A673 (cell line): ENCODE results near the gene LIF. TPM values are rescaled to one million over a fixed set of nuclear protein-coding genes. Genes with fewer than 3 reads are reported as not detected.

Experiments
- BruUV-seq: library from RNA; stranded (reverse); fragments of 400-500 nt; replicated peaks from 2 replicates; lab custom pipeline; 2021; lab: Mats Ljungman, UMichigan
- CTCF ChIA-PET: fragments of 300-600 bp; sonication (Branson Sonifier 250); formaldehyde crosslinking; loops from one replicate; lab custom pipeline; 2022; ENCODE audit warnings: antibody characterized with exemption; lab: Charles Lee
- POLR2A ChIA-PET: fragments of 300-600 bp; sonication (Branson Sonifier 250); formaldehyde crosslinking; loops from one replicate; lab custom pipeline; 2022; ENCODE audit warnings: antibody characterized with exemption; ENCODE audit not compliant: low non-redundant PET; lab: Charles Lee
- DNase-seq: peaks from one replicate; pipeline ENCODE4 v3.0.0-alpha.2; 2015; ENCODE audit warnings: low spot score
- H3K27ac ChIP-seq: fragments of 200-600 bp; sonication (generic); 2 replicates; pipeline ENCODE4 v1.5.1; 2016; ENCODE audit warnings: mixed run types, low read depth, mild to moderate bottlenecking, mixed read lengths, antibody characterized with exemption, low read length; ENCODE audit not compliant: poor library complexity, severe bottlenecking
- H3K27me3 ChIP-seq: fragments of 200-600 bp; sonication (generic); replicated peaks from 2 replicates; pipeline ENCODE4 v1.6.1; 2017; ENCODE audit warnings: mixed run types, low read depth, mild to moderate bottlenecking, mixed read lengths, antibody characterized with exemption, low read length; ENCODE audit not compliant: insufficient read depth, poor library complexity
- H3K36me3 ChIP-seq: fragments of 200-600 bp; sonication (generic); 2 replicates; pipeline ENCODE4 v1.6.1; 2016; ENCODE audit warnings: mixed run types, mild to moderate bottlenecking, mixed read lengths, antibody characterized with exemption, low read length; ENCODE audit not compliant: insufficient read depth, poor library complexity, severe bottlenecking
- H3K4me1 ChIP-seq: fragments of 200-600 bp; sonication (generic); 2 replicates; pipeline ENCODE4 v1.6.1; 2017; ENCODE audit warnings: mixed run types, mild to moderate bottlenecking, mixed read lengths, antibody characterized with exemption, low read length; ENCODE audit not compliant: insufficient read depth, poor library complexity, severe bottlenecking
- H3K4me3 ChIP-seq: fragments of 200-600 bp; sonication (generic); 2 replicates; pipeline ENCODE4 v1.5.1; 2016; ENCODE audit warnings: low read depth, mixed run types, mild to moderate bottlenecking, mixed read lengths, low read length; ENCODE audit not compliant: poor library complexity, severe bottlenecking
- H3K9me3 ChIP-seq: fragments of 200-600 bp; sonication (generic); 2 replicates; pipeline ENCODE4 v1.6.1; 2016; ENCODE audit warnings: mixed run types, low read depth, mild to moderate bottlenecking, mixed read lengths, antibody characterized with exemption, low read length; ENCODE audit not compliant: poor library complexity, severe bottlenecking
- CTCF ChIP-seq: fragments of 300-800, 200-600 bp; sonication (generic); conservative IDR thresholded peaks from 2 replicates; pipeline ENCODE4 v1.5.1; 2017; ENCODE audit warnings: low read depth, mild to moderate bottlenecking, antibody characterized with exemption, low read length, moderate library complexity, mixed read lengths
- EZH2 ChIP-seq: fragments of 200-600 bp; sonication (generic); IDR thresholded peaks from 2 replicates; pipeline ENCODE4 v1.6.1; 2017; ENCODE audit warnings: borderline replicate concordance, low read depth, mild to moderate bottlenecking, mixed read lengths, antibody characterized with exemption, low read length; ENCODE audit not compliant: poor library complexity, severe bottlenecking
- intact Hi-C: fragments of 100-400 bp; cut with micrococcal nuclease; formaldehyde crosslinking; loops from one replicate; pipeline ENCODE4 v1.10.0; 2022; ENCODE audit not compliant: unreplicated experiment
- total RNA-seq: library from RNA; stranded (reverse); gene quantifications from 2 replicates; pipeline ENCODE4 v1.2.3, GENCODE V29; 2021

LIF gene
- total RNA-seq, 1 experiment from 2014 or later, result 0.24 TPM

- Histone ChIP-seq H3K9me3 (no peaks in the 10 kb centered on the region), H3K27ac (no peak overlapping the region), H3K4me3 (peak overlapping the region; percentile 74), H3K27me3 (no peaks in the 10 kb centered on the region), H3K36me3 (no peaks in the 10 kb centered on the region), H3K4me1 (peaks cover 26% of the 10 kb centered on the region)
- no TSS peak for BruUV-seq
- no peak for TF ChIP-seq CTCF
- CTCF ChIA-PET, result interaction anchor here (0.6 to 1.0 kb wide), 2 partner anchors 98 to 141 kb away, joined by 3 read pairs; partner anchors contain the start of gene RNF215
- POLR2A ChIA-PET, result interaction anchor here (0.6 kb wide), 1 partner anchor 95 kb away, joined by 3 read pairs; no protein-coding TSS in a partner anchor
- intact Hi-C loops, result loop anchor here (2.0 to 10.0 kb wide), 4 partner anchors 132 to 315 kb away; partner anchors contain the start of gene TCN2
- DNase-seq, result no peak
Measured at GRCh38 chr22:30289980-30290313, 43.4 kb upstream of the LIF start.

GRCh38 chr22:30289141-30289979, 42.8 kb upstream of the LIF start, which contains the start of gene CASTOR1:
Gene CASTOR1, minus strand, starts transcription at chr22:30289505. Its CDS starts 8 bp downstream, at chr22:30289497.
- TF ChIP-seq CTCF (no peak), EZH2 (no peak)
- BruUV-seq, result no TSS peak
- CTCF ChIA-PET, result interaction anchor here (0.6 to 1.0 kb wide), 3 partner anchors 95 to 141 kb away, joined by 3 read pairs; partner anchors contain the start of gene RNF215

GRCh38 chr22:30288419-30289140, 42.0 kb upstream of the LIF start:
- Histone ChIP-seq H3K4me1 (peaks cover 26% of the 10 kb centered on the region), H3K27ac (peak overlapping the region; percentile 56), H3K27me3 (no peaks in the 10 kb centered on the region), H3K36me3 (no peaks in the 10 kb centered on the region), H3K9me3 (no peaks in the 10 kb centered on the region), H3K4me3 (peak overlapping the region; percentile 74)
- TF ChIP-seq EZH2 (no peak), CTCF (no peak)
- intact Hi-C loops, result loop anchor here (2.0 to 10.0 kb wide), 4 partner anchors 134 to 316 kb away; partner anchors contain the start of gene TCN2
- POLR2A ChIA-PET, result no interaction called here
- no TSS peak for BruUV-seq
- CTCF ChIA-PET, result interaction anchor here (0.7 to 1.6 kb wide), 8 partner anchors 11 to 268 kb away, joined by 3 to 11 read pairs (median 4); partner anchors contain the start of genes CCDC157, RNF215 and SF3A1
- DNase-seq, result no peak

More at GRCh38 chr22:30289141-30289979, 42.8 kb upstream of the LIF start, which contains the start of gene CASTOR1:
- no peaks in the 10 kb centered on the region for H3K9me3 ChIP-seq
- H3K27ac ChIP-seq, result peak within 1 kb of the TSS; percentile 56
- POLR2A ChIA-PET, result interaction anchor here (0.6 kb wide), 2 partner anchors 94 to 155 kb away, joined by 3 read pairs; no protein-coding TSS in a partner anchor
- no peaks in the 10 kb centered on the region for H3K36me3 ChIP-seq
- H3K27me3 ChIP-seq, result no peaks in the 10 kb centered on the region
- intact Hi-C loops, result loop anchor here (2.0 to 10.0 kb wide), 4 partner anchors 133 to 315 kb away; partner anchors contain the start of gene TCN2
- peak; percentile 98 for DNase-seq
- H3K4me3 ChIP-seq, result peak within 1 kb of the TSS; percentile 74
- H3K4me1 ChIP-seq, result peaks cover 26% of the 10 kb centered on the region
